HepG2 (cell line): ENCODE data around the gene HES7. TPM values are rescaled to one million over a fixed set of nuclear protein-coding genes. Genes with fewer than 3 reads are reported as not detected.

Experiments
- ATF1 ChIP-seq: IDR thresholded peaks from 2 replicates; pipeline ENCODE4 v1.6.1; 2016; ENCODE audit warnings: mild to moderate bottlenecking, control low read depth
- CCDC6 ChIP-seq: sonication (generic); formaldehyde crosslinking; IDR thresholded peaks from 2 replicates; pipeline ENCODE4 v1.8.1; 2022; ENCODE audit warnings: mild to moderate bottlenecking, missing genetic modification reagents, moderate library complexity
- E2F2 ChIP-seq: sonication (generic); formaldehyde crosslinking; IDR thresholded peaks from 2 replicates; pipeline ENCODE4 v1.4.0; 2020; ENCODE audit warnings: missing genetic modification reagents, borderline replicate concordance
- EEA1 ChIP-seq: sonication (generic); formaldehyde crosslinking; IDR thresholded peaks from 2 replicates; pipeline ENCODE4 v1.5.1; 2020; ENCODE audit warnings: mild to moderate bottlenecking, missing genetic modification reagents, borderline replicate concordance
- FOXJ3 ChIP-seq: sonication (generic); formaldehyde crosslinking; IDR thresholded peaks from 2 replicates; pipeline ENCODE4 v1.4.0; 2020; ENCODE audit warnings: missing genetic modification reagents, mild to moderate bottlenecking, borderline replicate concordance
- HOXA3 ChIP-seq: sonication (generic); formaldehyde crosslinking; IDR thresholded peaks from 2 replicates; pipeline ENCODE4 v1.5.0; 2020; ENCODE audit warnings: missing genetic modification reagents
- IRX3 ChIP-seq: sonication (generic); formaldehyde crosslinking; IDR thresholded peaks from 2 replicates; pipeline ENCODE4 v1.8.1; 2023; ENCODE audit warnings: mild to moderate bottlenecking, low read depth, missing genetic modification reagents, borderline replicate concordance
- MAFF ChIP-seq: IDR thresholded peaks from 2 replicates; pipeline ENCODE4 v1.6.1; 2011; ENCODE audit warnings: low read depth, low read length, improper control_type of control experiment
- MBD4 ChIP-seq: IDR thresholded peaks from 2 replicates; pipeline ENCODE4 v1.6.1; 2012; ENCODE audit warnings: low read length, inconsistent platforms, borderline replicate concordance
- MED1 ChIP-seq: sonication (generic); formaldehyde crosslinking; IDR thresholded peaks from 2 replicates; pipeline ENCODE4 v1.4.0; 2020; ENCODE audit warnings: missing genetic modification reagents
- PBX2 ChIP-seq: IDR thresholded peaks from 2 replicates; pipeline ENCODE4 v1.6.1; 2016; ENCODE audit warnings: control low read depth
- REST ChIP-seq, 2 experiments: IDR thresholded peaks; 2 replicates each; pipeline ENCODE4 v1.6.1; 2011 to 2012; ENCODE audit warnings: low read length in 2 of 2, borderline replicate concordance in 1 of 2, low read depth in 1 of 2, mild to moderate bottlenecking in 1 of 2, moderate library complexity in 1 of 2
- SATB2 ChIP-seq: sonication (generic); formaldehyde crosslinking; IDR thresholded peaks from 2 replicates; pipeline ENCODE4 v1.5.0; 2020; ENCODE audit warnings: missing genetic modification reagents
- SRF ChIP-seq: IDR thresholded peaks from 2 replicates; pipeline ENCODE4 v1.6.1; 2011; ENCODE audit warnings: mild to moderate bottlenecking, low read depth, low read length, moderate library complexity
- YEATS4 ChIP-seq: sonication (generic); formaldehyde crosslinking; IDR thresholded peaks from 2 replicates; pipeline ENCODE4 v1.4.0; 2020; ENCODE audit warnings: missing genetic modification reagents, borderline replicate concordance
- ZMYM2 ChIP-seq: sonication (generic); formaldehyde crosslinking; IDR thresholded peaks from 2 replicates; pipeline ENCODE4 v1.8.0; 2022; ENCODE audit warnings: mild to moderate bottlenecking, missing genetic modification reagents
- ZNF10 ChIP-seq: sonication (generic); formaldehyde crosslinking; IDR thresholded peaks from 2 replicates; pipeline ENCODE4 v1.4.0; 2020; ENCODE audit warnings: mild to moderate bottlenecking, low read depth, missing genetic modification reagents, borderline replicate concordance
- ZNF232 ChIP-seq: sonication (generic); formaldehyde crosslinking; IDR thresholded peaks from 2 replicates; pipeline ENCODE4 v1.4.0; 2020; ENCODE audit warnings: missing genetic modification reagents, borderline replicate concordance
- ZNF282 ChIP-seq: fragments of 450-650 bp; IDR thresholded peaks from 2 replicates; pipeline ENCODE4 v1.6.1; 2018; ENCODE audit not compliant: partially characterized antibody
- ZNF703 ChIP-seq: sonication (generic); formaldehyde crosslinking; IDR thresholded peaks from 2 replicates; pipeline ENCODE4 v1.5.1; 2020; ENCODE audit warnings: missing genetic modification reagents, mild to moderate bottlenecking, moderate library complexity, borderline replicate concordance
- ZNF724P ChIP-seq: sonication (generic); formaldehyde crosslinking; IDR thresholded peaks from 2 replicates; pipeline ENCODE4 v1.8.0; 2022; ENCODE audit warnings: missing genetic modification reagents, borderline replicate concordance
- ZNF816 ChIP-seq: sonication (generic); formaldehyde crosslinking; IDR thresholded peaks from 2 replicates; pipeline ENCODE4 v1.8.0; 2022; ENCODE audit warnings: missing genetic modification reagents, mild to moderate bottlenecking, borderline replicate concordance
- polyA plus RNA-seq, 8 experiments: library from polyadenylated mRNA; depleted of rRNA in 3 of 8; stranded (reverse) in 7 of 8; unstranded in 1 of 8; fragments of >200 nt; fragmentation: Illumina TruSeq in 4 of 8; extraction: Trizol in 4 of 8; gene quantifications; 2 replicates each; pipeline versions ENCODE4 v1.2.1 to v1.2.3, GENCODE V29; 2011 to 2016; ENCODE audit warnings: low read depth in 4 of 8, missing spikeins in 1 of 8, mixed read lengths in 1 of 8; ENCODE audit not compliant: insufficient read depth in 1 of 8
- total RNA-seq, 5 experiments: library from RNA; depleted of rRNA; stranded (reverse); fragments of >200 nt; fragmentation: Illumina TruSeq; extraction: Trizol; gene quantifications; 2 replicates each; pipeline ENCODE4 v1.2.3, GENCODE V29; 2016; ENCODE audit warnings: low read depth in 1 of 5

The HES7 gene
- total and polyA plus RNA-seq, 2 of the 13 experiments (the other 11 are each of a cell fraction or from before 2014, with no cell fraction given), result not detected

- TF ChIP-seq FOXJ3 (CRISPR knock-in tag) (no peak), PBX2 (no peak), MED1 (CRISPR knock-in tag) (no peak), ZNF703 (CRISPR knock-in tag) (peak; percentile 61; the same call in 1 of the 2 replicates), SRF (no peak), E2F2 (CRISPR knock-in tag) (no peak), MBD4 (no peak), SATB2 (CRISPR knock-in tag) (no peak), REST (IDR thresholded peaks at IDR 0.05; ENCODE audit: borderline replicate concordance in 1 of 2, low read depth in 1 of 2, low read length in 2 of 2) (no peak), ZNF10 (CRISPR knock-in tag) (no peak), ZNF816 (no peak), ZNF724P (CRISPR knock-in tag) (no peak; the same call in 1 of the 2 replicates), IRX3 (CRISPR knock-in tag) (no peak), HOXA3 (peak; percentile 43; the same call in 1 of the 2 replicates), ZNF282 (no peak), EEA1 (CRISPR knock-in tag) (no peak), ZNF232 (no peak), CCDC6 (CRISPR knock-in tag) (0 out of 2 replicates have a peak, but pooled peaks have one; percentile 8), MAFF (no peak), ATF1 (CRISPR knock-in tag) (no peak), YEATS4 (CRISPR knock-in tag) (no peak; the same call in 1 of the 2 replicates), ZMYM2 (peak; percentile 82; the same call in 1 of the 2 replicates)
Measured at GRCh38 chr17:8120520-8121406, 3.1 kb downstream of the HES7 start (continued).
